Neuronal stem cell (in vitro differentiated cells): ENCODE data around the gene ADORA2A.

ENCODE experiments used
- DNase-seq: peaks from one replicate; pipeline ENCODE4 v3.0.0-alpha.2; 2013; ENCODE audit warnings: low spot score
- H2AFZ ChIP-seq: one replicate; pipeline ENCODE4 v1.6.1; 2013; ENCODE audit warnings: mild to moderate bottlenecking, low read length, inconsistent platforms
- H2AK5ac ChIP-seq: 2 replicates; pipeline ENCODE4 v1.6.1; 2013; ENCODE audit warnings: low read depth, mild to moderate bottlenecking, inconsistent platforms, low read length, moderate library complexity, mixed read lengths
- H2BK120ac ChIP-seq: 2 replicates; pipeline ENCODE4 v1.6.1; 2013; ENCODE audit warnings: low read depth, mild to moderate bottlenecking, inconsistent platforms, low read length, moderate library complexity, mixed read lengths
- H2BK12ac ChIP-seq: one replicate; pipeline ENCODE4 v1.6.1; 2013; ENCODE audit warnings: low read length, inconsistent platforms
- H2BK15ac ChIP-seq: 2 replicates; pipeline ENCODE4 v1.6.1; 2013; ENCODE audit warnings: mild to moderate bottlenecking, low read length, inconsistent platforms, mixed read lengths
- H2BK5ac ChIP-seq: one replicate; pipeline ENCODE4 v1.6.1; 2013; ENCODE audit warnings: inconsistent platforms, mild to moderate bottlenecking, low read length, moderate library complexity
- H3K14ac ChIP-seq: one replicate; pipeline ENCODE4 v1.6.1; 2013; ENCODE audit warnings: low read length, inconsistent platforms
- H3K18ac ChIP-seq: 2 replicates; pipeline ENCODE4 v1.6.1; 2013; ENCODE audit warnings: low read length, inconsistent platforms
- H3K23ac ChIP-seq: 2 replicates; pipeline ENCODE4 v1.6.1; 2013; ENCODE audit warnings: low read depth, mild to moderate bottlenecking, mixed read lengths, low read length, inconsistent platforms; ENCODE audit not compliant: poor library complexity
- H3K27ac ChIP-seq: replicated peaks from 3 replicates; pipeline ENCODE4 v1.5.1; 2013; ENCODE audit warnings: low read length, inconsistent platforms
- H3K27me3 ChIP-seq, 3 experiments: 2 replicates each; pipeline ENCODE4 v1.6.1; 2013; ENCODE audit warnings: low read length in 3 of 3, mild to moderate bottlenecking in 2 of 3, inconsistent platforms in 1 of 3, low read depth in 1 of 3, mixed read lengths in 1 of 3, moderate library complexity in 1 of 3; ENCODE audit not compliant: control insufficient read depth in 3 of 3, insufficient read depth in 3 of 3
- H3K36me3 ChIP-seq, 2 donors: replicated peaks in 1 of 2; 2 replicates each; pipeline ENCODE4 v1.6.1; 2013; ENCODE audit warnings: low read length in 2 of 2; ENCODE audit not compliant: control insufficient read depth in 2 of 2, insufficient read depth in 2 of 2
- H3K4ac ChIP-seq: 2 replicates; pipeline ENCODE4 v1.6.1; 2013; ENCODE audit warnings: inconsistent platforms, mild to moderate bottlenecking, low read length, moderate library complexity
- H3K4me1 ChIP-seq, 2 donors: 1 replicate in 1 of 2; 2 replicates in 1 of 2; pipeline ENCODE4 v1.6.1; 2013; ENCODE audit warnings: low read length in 2 of 2, low read depth in 1 of 2; ENCODE audit not compliant: control insufficient read depth in 2 of 2, insufficient read depth in 1 of 2
- H3K4me2 ChIP-seq: one replicate; pipeline ENCODE4 v1.6.1; 2013; ENCODE audit warnings: mild to moderate bottlenecking, low read length, inconsistent platforms; ENCODE audit not compliant: insufficient read depth, poor library complexity, severe bottlenecking
- H3K4me3 ChIP-seq, 2 donors: 2 replicates each; pipeline ENCODE4 v1.5.1; 2013; ENCODE audit warnings: low read length in 2 of 2, mild to moderate bottlenecking in 2 of 2, inconsistent platforms in 1 of 2, moderate library complexity in 1 of 2
- H3K79me1 ChIP-seq: one replicate; pipeline ENCODE4 v1.6.1; 2013; ENCODE audit warnings: low read depth, mild to moderate bottlenecking, inconsistent platforms, low read length, moderate library complexity
- H3K9ac ChIP-seq: one replicate; pipeline ENCODE4 v1.6.1; 2013; ENCODE audit warnings: mild to moderate bottlenecking, low read depth, low read length, inconsistent platforms; ENCODE audit not compliant: poor library complexity
- H3K9me3 ChIP-seq, 2 donors: replicated peaks in 1 of 2; 2 replicates each; pipeline versions ENCODE3 to v1.6.1; 2013; ENCODE audit warnings: low read length in 2 of 2, mild to moderate bottlenecking in 2 of 2, inconsistent platforms in 1 of 2, low read depth in 1 of 2, mixed read lengths in 1 of 2, moderate library complexity in 1 of 2; ENCODE audit not compliant: control insufficient read depth in 2 of 2, insufficient read depth in 1 of 2
- H4K8ac ChIP-seq: one replicate; pipeline ENCODE4 v1.6.1; 2013; ENCODE audit warnings: low read depth, mild to moderate bottlenecking, inconsistent platforms, low read length, moderate library complexity
- H4K91ac ChIP-seq: one replicate; pipeline ENCODE4 v1.6.1; 2013; ENCODE audit warnings: low read length, low read depth, mild to moderate bottlenecking, inconsistent platforms; ENCODE audit not compliant: poor library complexity
- WGBS, 2 donors: extraction: QIAGEN DNeasy Blood & Tissue Kit; methylation state at CpG; one replicate each; pipeline ENCODE4 v1.1.7; 2013; ENCODE audit warnings: missing lambda C conversion rate in 2 of 2, mixed read lengths in 1 of 2; ENCODE audit not compliant: insufficient read length in 2 of 2, insufficient replicate concordance in 1 of 2; ENCODE audit errors: extremely low coverage in 2 of 2; 5-methylcytosine and 5-hydroxymethylcytosine counted together

ADORA2A gene

DNA sequence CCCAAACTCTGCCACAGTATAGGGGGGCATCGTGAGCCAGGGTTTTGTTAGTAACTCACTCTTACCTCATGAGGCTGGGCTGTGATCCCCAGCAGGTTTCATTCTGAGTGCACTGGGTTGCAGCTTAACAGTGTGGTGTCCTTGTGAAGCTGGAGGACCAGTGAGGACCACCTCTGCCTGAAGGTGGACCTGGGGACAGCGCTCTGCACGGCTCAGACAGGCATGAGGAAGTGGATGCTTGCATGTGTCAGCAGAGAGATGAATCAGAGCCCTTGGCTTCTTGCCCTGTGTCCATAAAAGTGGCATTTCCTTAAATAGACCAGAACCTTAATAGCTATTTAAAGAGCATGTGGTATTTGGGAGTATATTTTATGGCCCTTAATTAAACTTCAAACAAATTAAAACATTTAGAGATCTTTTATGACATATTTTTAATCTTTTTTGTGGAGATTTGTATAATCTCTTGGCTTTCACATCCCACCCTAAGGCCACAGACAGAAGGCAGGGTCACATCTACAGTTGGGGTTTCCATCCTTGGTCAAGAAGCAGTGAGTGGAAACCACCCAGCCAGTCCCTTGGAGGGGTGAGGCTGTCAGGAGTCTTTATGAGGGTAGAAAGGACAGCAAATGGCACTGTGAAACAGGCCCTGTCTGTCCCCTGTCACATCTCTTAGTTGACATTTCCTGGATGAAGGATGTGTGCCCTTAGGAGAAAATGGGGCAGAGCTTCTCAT is 24.8 kb upstream of the ADORA2A start:
- Histone ChIP-seq H2BK12ac (no peak overlapping the region), H3K4me3 (no peak overlapping the region), H4K8ac (no peak overlapping the region), H3K27me3 (no peaks in the 10 kb centered on the region), H2AFZ (no peak overlapping the region), H4K91ac (no peak overlapping the region), H2BK120ac (no peak overlapping the region), H3K9me3 (peaks cover 0 to 5% of the 10 kb centered on the region in 2 donors), H3K4me2 (no peak overlapping the region), H3K9ac (peak overlapping the region; percentile 7), H3K36me3 (peaks cover 9 to 83% of the 10 kb centered on the region in 2 donors), H3K14ac (no peak overlapping the region), H3K23ac (no peak overlapping the region), H2AK5ac (no peak overlapping the region), H3K18ac (no peak overlapping the region), H3K4me1 (peaks cover 11 to 13% of the 10 kb centered on the region in 2 donors), H3K79me1 (no peaks in the 10 kb centered on the region), H3K27ac (no peak overlapping the region), H2BK5ac (no peak overlapping the region), H2BK15ac (no peak overlapping the region), H3K4ac (no peak overlapping the region)
- DNase-seq, result no peak
- no CpG with 5 or more reads among the region's 3 CpGs for WGBS, 2 donors

GRCh38 chr22:24403346-24403745 is 24.1 kb upstream of the ADORA2A start:
- DNase-seq, result no peak
- Histone ChIP-seq H3K4me3 (no peak overlapping the region), H2BK12ac (no peak overlapping the region), H3K27me3 (no peaks in the 10 kb centered on the region), H3K4ac (no peak overlapping the region), H3K27ac (no peak overlapping the region), H3K23ac (no peak overlapping the region), H2BK5ac (no peak overlapping the region), H3K14ac (no peak overlapping the region), H2AK5ac (no peak overlapping the region), H2AFZ (no peak overlapping the region), H4K91ac (no peak overlapping the region), H3K36me3 (peaks cover 4 to 83% of the 10 kb centered on the region in 2 donors), H2BK120ac (no peak overlapping the region), H3K79me1 (peaks cover 1% of the 10 kb centered on the region), H2BK15ac (no peak overlapping the region), H3K9ac (no peak overlapping the region), H3K18ac (no peak overlapping the region), H3K4me1 (peaks cover 11 to 12% of the 10 kb centered on the region in 2 donors), H3K4me2 (no peak overlapping the region), H3K9me3 (peaks cover 0 to 5% of the 10 kb centered on the region in 2 donors), H4K8ac (no peak overlapping the region)
- WGBS, 2 donors, result no CpG with 5 or more reads among the region's 3 CpGs

- no peak overlapping the region for H4K91ac ChIP-seq
- no peak overlapping the region for H3K4me3 ChIP-seq
- no peak overlapping the region for H3K4me2 ChIP-seq
- H2AFZ ChIP-seq, result no peak overlapping the region
- no peak for DNase-seq
- no peak overlapping the region for H2AK5ac ChIP-seq
- H3K9ac ChIP-seq, result no peak overlapping the region
- H3K4ac ChIP-seq, result no peak overlapping the region
- H3K27ac ChIP-seq, result no peak overlapping the region
- H3K4me1 ChIP-seq, result peaks cover 11 to 12% of the 10 kb centered on the region in 2 donors
- H3K9me3 ChIP-seq, result peaks cover 0 to 5% of the 10 kb centered on the region in 2 donors
- H3K18ac ChIP-seq, result no peak overlapping the region
- no peak overlapping the region for H2BK12ac ChIP-seq
- H3K23ac ChIP-seq, result no peak overlapping the region
- no peak overlapping the region for H2BK120ac ChIP-seq
- H3K79me1 ChIP-seq, result peaks cover 1% of the 10 kb centered on the region
- WGBS, 2 donors, result no CpG with 5 or more reads among the region's 9 CpGs
- H3K27me3 ChIP-seq, result no peaks in the 10 kb centered on the region
- no peak overlapping the region for H2BK5ac ChIP-seq
- H3K36me3 ChIP-seq, result peaks cover 6 to 79% of the 10 kb centered on the region in 2 donors
- no peak overlapping the region for H2BK15ac ChIP-seq
- H4K8ac ChIP-seq, result no peak overlapping the region
- no peak overlapping the region for H3K14ac ChIP-seq
Measured at GRCh38 chr22:24404561-24405275, 22.7 kb upstream of the ADORA2A start.

DNA sequence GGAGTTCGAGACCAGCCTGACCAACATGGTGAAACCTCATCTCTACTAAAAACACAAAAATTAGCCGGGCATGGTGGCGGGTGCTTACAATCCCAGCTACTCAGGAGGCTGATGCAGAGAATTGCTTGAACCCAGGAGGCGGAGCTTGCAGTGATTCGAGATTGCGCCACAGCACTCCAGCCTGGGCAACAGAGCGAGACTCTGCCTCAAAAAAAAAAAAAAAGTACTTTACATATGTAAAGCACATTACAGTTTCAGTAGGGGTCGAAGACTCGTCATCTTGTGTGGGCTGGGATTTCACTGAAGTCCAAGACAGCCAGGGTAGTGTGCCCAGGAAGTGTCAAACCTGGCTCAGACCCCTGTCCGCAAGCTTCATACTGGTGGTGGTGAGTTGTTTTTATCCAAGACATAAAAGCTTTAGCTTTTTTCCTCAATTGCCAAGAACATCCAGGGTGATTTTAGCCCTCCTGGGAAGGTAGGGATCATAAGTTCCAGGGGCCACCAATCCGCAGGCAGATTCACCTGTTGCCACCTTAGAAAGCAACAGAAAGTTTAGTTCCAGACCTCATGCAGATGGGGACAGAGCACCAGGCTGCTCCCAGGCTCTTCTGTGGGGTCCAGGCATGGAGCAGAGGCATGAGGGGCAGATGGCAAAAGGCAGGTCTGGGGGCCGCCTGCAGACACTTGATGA is 21.6 kb upstream of the ADORA2A start:
- Histone ChIP-seq H2BK12ac (no peak overlapping the region), H4K8ac (peak overlapping the region; percentile 53), H2BK15ac (no peak overlapping the region), H2BK120ac (no peak overlapping the region), H3K27me3 (no peaks in the 10 kb centered on the region), H3K4me2 (no peak overlapping the region), H2BK5ac (no peak overlapping the region), H3K79me1 (peaks cover 1% of the 10 kb centered on the region), H3K9ac (no peak overlapping the region), H2AK5ac (no peak overlapping the region), H3K4me3 (no peak overlapping the region), H3K23ac (no peak overlapping the region), H3K4me1 (peaks cover 11 to 12% of the 10 kb centered on the region in 2 donors), H4K91ac (no peak overlapping the region), H3K36me3 (peaks cover 6 to 79% of the 10 kb centered on the region in 2 donors), H3K14ac (no peak overlapping the region), H3K9me3 (peaks cover 0 to 5% of the 10 kb centered on the region in 2 donors), H3K4ac (no peak overlapping the region), H3K27ac (no peak overlapping the region), H2AFZ (no peak overlapping the region), H3K18ac (no peak overlapping the region)
- no peak for DNase-seq
- no CpG with 5 or more reads among the region's 12 CpGs for WGBS, 2 donors
